Activated naive CD4-positive, alpha-beta T cell (primary cell): ENCODE measurements around the gene TWF2.
"Not testable (repeated sequence)": the region's sequence is repeated elsewhere in the genome, so short reads cannot be mapped to it uniquely, and the experiment has no call there.

Experiments
- DNase-seq, 4 experiments: peaks; one replicate each; lab custom pipeline; 2025; lab: John Stamatoyannopoulos, UW

TWF2 gene

DNA sequence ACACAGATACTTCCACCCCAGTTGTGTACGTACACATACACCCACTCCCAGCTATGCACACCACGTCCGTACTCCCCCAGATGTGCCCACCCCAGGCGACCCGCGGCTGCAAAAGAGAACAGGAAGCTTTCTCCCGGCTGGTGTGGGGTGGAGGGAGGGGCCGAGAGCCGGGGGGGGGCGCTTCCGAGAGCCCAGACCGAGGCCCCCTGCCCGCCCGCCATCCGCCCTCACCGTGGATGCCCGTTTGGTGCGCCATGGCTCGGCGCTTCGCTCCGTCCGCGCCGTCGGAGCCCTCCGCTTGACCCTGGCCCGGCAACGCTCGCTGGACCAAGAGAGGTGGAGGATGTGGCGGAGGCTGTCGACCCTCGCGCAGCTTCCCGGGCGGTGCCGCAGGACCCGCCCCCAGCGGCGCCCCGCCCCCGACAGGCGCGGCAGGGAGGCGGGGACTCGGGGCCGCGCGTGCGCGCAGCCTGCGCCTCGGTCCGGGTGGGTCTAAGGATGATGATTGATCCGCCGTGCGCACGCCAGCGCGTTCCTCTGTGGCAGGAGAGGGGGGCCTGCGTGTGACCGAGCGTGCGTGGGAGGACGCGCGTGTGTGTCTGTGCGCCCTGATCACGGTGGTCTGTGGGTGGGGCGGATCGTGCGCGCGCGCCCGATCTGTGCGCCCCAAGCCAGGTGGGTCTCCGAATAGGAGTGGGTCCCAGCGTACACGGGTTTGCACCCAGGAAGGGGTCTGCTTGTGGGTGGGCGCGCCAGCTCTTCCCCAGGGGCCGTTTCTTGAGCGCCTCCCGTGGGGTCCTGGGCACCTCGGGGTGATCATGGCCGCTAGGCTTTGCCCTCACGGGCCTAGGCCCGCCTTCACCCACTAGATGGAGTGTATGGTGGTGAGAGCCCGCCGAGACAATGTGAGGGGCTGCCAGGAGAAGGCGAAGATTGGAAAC lies at the start of gene TWF2:
TWF2 (minus strand) TSS at position 398 of the 941 bp plus-strand sequence; CDS start at position 256, 142 bp downstream.
- DNase-seq = peak; percentile 64 to 81 (median 72)

DNA sequence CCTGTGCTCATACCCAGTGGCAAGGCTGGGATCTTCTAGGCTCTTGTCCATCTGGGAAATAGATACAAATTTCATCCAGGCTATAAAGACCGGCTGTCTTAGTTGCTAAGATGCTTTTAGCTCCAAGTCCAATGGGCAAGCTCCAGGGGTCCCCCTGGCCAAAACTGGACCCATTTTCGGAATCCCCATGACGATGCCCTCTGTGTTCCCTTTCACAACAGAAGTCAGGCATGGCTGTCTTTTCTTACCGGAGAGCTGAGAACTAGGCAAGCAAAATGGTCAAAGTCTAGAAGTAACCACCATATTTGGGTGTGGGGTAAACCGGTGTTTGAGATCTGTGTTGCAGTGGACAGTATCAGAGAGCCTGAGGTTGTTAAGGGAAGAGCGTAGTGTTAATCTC lies 49.7 kb upstream of the TWF2 start:
- no peak for DNase-seq

DNA sequence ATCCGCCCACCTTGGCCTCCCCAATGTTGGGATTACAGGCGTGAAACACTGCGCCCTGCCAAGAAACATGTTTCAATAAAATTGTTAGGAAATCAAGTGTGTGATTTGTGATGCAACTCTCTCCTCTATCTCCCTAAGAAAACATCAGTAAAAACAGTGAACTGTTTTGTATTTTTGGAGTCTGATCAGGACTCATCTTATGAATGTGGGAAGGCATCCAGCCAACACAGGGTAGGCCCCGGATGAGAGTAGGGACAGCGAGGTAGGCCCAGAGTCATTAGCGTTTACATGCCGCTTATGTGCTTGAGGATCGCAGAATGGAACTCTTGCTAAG lies 47.8 kb upstream of the TWF2 start:
- no peak for DNase-seq

DNA sequence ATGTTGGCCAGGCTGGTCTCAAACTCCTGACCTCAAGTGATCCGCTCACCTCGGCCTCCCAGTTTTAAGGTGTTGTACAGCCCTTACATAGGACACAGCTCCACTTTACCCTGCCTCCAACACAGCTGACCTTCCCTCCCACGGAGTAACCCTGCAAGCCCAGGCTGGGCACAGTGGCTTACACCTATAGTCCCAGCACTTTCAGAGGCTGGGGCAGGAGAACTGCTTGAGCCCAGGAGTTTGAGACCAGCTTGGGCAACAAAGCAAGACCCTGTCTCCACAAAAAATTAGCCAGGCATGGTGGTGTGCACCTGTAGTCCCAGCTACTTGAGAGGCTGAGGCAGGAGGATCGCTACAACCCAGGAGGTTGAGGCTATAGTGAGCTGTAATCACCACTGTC lies 45.1 kb upstream of the TWF2 start:
- DNase-seq = not testable (repeated sequence)

DNA sequence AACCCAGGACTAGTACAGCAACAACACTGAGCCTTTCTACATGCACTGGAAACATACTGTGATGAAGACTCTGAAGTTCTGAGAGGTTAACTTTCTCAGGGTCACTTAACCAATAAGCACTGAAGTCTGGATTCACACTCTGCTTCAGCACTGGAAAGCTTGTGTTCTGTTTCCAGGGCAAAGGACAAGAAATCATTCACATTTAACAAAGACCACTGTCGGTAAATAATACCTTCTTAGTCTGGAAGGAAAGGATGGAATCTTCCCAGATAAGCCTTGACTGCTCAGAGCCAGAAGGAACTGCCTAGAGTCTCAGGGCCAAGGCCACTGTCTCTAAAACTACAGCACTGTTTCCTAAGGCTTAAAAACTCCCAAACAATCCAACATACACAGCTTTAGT lies 44.3 kb upstream of the TWF2 start:
- no peak for DNase-seq

DNA sequence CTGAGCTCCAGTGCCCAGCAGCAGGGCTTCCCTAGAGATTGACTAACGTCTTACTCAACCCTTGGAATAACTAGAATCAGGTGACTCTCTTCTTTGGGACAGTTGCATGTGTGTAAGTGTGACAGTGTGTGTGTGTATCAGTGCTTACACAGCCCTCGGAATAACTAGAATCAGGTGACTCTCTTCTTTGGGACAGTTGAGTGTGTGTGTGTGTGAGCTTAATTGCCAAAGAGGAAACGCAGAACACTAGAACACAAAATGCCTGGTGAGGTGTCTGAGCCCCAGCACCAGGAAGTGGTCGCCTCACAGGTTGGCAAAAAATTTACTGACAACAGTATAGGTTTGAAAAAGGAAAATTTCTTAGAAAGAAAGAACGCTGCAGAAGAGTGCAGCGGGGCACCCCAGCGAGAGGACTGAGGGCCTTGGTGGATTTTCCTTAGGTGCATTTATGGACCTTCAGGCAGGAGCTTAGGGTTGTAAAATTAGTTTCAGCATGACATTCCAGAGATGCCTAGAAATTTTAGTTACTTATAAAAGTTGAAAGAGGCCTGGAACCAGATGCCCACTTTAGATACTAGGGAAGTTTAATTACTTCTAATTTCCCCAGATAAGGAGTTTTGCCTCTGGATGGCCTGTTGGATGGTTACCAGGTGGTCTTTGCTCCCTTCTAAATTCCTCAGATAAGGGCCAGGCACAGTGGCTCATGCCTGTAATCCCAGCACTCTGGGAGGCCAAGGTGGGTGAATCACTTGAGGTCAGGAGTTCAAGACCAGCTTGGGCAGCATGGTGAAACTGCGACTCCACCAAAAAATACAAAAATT lies 43.2 kb upstream of the TWF2 start:
- DNase-seq = peak in 2 of 4 experiments; percentile 12 to 28

DNA sequence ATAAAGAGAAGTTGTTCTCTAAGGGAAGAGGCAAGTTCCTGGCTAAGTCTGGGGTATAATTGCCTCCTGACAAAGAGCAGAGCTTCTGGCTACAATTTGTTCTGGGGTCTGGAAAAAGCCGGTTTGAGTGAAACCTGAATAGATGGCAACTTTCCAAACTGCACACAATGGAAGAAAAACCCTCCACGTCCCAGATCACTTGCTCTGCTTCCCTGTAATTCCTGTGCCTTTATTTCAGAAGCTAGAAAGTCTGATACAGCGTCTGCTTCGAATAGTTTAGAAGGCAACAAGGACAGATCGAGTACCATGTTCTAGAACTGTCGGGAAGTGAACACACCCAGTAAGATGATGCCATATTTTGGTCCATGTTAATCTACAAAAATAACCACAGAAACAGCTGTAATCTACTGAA lies 41.1 kb upstream of the TWF2 start:
- no peak for DNase-seq

DNA sequence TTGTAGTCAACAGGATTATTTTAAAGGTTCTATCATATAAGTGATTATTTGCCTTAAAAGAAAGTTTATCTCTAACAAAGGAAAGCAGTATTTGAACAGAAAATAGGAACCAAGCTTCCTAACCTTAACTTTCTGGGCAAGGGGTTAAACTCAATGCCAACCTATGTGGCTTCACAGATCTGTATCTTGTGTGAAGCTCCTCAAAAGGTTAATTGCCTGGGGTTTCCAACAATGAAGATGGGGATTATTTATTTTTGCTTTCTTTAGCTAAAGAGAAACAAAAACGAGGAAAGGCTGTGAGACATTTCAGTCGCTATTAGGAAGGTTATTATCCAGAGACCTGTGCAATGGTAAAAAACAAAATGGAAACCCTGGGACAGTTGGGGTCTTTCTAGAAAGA lies 40.6 kb upstream of the TWF2 start:
- no peak for DNase-seq

DNA sequence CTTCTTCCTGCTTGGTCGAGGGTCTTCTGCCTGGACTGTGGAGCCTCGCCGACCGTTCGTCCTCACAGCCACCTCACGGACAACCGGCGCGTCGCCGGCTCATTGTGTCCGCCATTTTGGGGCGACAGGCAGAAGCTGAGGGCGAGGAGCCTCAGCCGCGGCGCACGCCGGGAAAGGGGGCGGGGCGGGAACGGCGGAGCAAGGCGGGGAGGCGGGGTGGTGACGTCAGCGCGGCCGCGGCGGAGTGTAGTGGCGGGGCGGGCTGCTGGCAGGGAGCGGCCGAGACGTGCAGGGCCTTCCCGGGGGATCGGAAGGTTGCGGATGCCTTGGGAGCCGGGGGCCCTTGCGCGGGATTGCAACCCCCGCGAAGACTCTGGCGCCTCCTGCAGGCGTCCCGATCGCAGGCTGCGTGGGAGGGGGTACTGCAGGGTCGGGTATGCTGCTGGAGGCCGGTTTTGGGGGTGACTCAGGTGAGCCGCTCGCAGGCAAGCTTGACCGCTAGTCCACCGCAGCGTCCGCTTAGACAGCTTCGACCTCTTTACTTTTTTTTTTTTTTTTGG lies 39.6 kb upstream of the TWF2 start, which contains the start of gene WDR82:
WDR82 (minus strand) TSS at position 140 of the 560 bp plus-strand sequence. CDS start 288 bp downstream, outside the sequence.
- DNase-seq = peak; percentile 92 to 98 (median 94)

DNA sequence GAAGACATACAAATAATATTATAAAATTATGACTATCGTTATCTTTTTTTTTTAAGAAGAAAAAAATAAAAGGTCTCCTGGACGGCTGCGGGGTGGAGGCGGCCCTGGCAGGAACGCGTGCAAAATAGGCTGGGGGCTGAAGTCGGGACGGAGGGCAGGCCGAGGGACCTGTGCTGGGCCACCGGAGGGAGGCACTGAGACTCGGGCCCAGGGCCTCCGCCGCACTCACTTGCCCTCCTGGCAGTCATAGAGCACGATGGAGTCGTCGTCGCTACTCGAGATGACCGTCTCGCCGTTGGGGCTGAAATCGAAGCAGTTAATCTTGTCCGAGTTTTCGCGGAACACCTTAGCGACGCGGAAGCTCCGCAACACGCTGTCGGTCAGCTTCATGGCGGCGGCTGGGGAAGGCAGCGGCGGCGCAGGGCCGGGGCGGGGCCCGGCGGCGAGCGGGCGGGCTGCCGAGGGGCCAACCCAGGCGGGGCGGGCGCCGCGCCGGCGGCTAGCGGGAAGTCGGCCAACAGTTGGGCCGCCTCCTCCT lies 39.1 kb upstream of the TWF2 start:
- peak in 3 of 4 experiments; percentile 71 to 77 (median 71) for DNase-seq

DNA sequence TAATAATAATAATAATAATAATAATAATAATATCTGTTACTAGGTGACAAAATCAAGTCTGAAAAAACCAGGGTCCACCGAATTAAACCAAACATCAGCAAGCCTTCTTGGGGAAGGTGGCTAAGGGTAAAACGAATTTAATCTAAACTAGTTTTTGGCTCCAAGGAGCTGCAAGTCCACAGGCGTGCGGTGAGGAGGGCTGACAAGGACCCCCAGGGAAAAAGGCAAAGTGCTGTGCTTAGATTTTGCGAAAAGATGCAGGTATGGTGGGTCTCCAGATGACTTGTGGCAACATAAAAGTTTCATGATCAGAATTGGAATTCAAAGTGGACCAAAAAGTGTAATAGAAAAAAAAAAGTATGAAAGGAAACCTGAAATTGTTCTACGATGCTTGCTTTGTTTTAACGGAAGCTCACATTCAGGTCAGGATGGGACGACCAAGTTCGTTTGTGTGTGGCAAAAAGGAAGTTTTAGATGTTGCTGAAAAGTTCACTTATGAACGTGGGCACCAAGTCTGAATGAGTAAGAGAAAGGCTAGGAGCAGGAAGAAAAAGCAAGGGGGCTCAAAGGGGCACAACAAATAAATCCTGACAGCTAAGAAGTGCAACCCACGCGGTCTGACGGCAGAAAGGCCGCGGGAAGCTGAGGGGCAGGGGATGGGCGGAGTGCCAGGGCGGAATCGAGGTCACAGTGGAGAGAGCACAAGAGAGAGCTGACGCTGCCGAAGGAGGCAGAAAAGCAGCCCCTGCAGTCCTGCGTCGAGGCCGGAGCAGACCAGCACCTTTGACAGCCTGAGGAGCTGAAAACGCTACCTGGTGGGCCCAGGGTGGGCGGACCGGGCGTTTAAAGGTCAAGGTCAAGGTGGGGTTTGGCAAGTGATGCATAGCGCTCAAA lies 38.4 kb upstream of the TWF2 start:
- peak in 3 of 4 experiments; percentile 33 to 56 (median 47) for DNase-seq

DNA sequence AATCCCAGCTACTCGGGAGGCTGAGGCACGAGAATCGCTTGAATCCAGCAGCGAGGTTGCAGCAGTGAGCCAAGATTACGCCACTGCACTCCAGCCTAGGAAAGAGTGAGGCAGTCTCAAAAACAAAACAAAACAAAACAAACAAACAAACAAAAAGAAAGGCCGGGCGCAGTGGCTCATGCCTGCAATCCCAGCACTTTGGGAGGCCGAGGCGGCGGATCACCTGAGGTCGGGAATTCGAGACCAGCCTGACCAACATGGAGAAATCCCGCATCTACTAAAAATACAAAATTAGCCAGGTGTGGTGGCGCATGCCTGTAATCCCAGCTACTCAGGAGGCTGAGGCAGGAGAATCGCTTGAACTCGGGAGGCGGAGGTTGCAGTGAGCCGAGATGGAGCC lies 35.8 kb upstream of the TWF2 start:
- not testable (repeated sequence) for DNase-seq

DNA sequence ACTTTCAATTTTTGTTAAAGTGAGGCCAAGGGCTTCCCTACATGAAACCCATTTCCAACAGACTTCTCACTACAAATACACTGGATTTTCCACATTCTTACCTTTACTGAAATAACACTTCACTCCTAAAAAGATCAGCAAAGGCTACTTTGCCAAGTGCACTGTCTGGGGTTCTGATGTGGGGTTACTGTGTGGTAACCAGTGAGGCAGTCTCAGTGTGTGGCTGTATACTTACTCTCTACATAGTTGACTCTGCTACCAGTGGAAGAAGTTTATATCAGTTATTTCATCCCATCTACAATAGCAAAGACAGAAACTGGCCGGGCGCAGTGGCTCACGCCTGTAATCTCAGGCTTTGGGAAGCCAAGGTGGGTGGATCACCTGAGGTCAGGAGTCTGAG lies 33.9 kb upstream of the TWF2 start:
- no peak for DNase-seq

DNA sequence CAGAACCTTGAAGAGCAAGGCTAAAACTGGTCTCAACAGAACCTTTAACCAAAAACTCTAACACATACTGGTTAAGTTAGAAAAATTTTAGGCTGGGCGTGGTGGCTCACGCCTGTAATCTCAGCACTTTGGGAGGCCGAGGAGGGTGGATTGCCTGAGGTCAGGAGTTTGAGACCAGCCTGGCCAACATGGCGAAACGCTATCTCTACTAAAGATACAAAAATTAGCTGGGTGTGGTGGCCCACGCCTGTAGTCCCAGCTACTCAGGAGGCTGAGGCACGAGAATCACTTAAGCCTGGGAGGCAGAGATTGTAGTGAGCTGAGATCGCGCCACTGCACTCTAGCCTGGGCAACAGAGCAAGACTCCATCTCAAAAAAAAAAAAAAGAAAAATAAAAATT lies 33.2 kb upstream of the TWF2 start:
- DNase-seq = not testable (repeated sequence)

DNA sequence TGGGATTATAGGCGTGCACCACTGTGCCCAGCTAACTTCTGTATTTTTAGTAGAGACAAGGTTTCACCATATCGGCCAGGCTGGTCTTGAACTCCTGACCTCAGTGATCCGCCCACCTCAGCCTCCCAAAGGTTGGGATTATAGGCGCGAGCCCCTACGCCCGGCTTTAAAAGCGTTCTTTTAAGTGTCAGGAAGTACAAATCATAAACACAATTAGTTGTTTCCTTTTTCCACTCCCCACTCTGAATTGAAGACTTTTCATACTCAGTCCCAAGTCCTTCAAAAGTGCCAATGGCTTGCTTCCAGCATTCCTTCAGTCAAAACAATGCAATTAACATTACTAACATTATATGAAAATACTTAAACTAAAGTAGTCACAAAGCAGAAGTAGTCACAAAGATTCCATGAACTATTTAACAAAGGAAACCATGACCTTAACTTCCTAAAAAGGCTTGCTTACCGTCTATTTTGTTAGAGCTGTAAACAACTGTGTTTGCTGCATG lies 31.3 kb upstream of the TWF2 start:
- DNase-seq = no peak

DNA sequence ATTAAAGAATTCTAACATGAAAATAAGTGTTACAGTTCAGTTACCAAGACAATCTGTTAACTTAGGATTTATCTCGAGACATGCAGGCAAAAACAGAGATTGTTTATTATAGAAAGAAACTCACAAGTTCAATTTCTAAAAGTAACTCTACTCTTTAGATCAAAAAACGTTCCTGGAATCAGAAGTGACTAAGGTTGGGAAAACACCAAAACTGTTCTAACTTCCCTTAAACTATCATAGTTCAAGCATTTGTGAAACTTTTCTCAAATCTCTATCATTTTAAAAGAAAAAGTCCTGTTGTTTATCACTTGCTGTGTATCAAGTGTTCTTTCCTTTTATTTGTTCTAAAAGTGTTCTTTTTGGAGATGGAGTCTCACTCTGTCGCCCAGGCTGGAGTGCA lies 30.8 kb upstream of the TWF2 start:
- no peak for DNase-seq

DNA sequence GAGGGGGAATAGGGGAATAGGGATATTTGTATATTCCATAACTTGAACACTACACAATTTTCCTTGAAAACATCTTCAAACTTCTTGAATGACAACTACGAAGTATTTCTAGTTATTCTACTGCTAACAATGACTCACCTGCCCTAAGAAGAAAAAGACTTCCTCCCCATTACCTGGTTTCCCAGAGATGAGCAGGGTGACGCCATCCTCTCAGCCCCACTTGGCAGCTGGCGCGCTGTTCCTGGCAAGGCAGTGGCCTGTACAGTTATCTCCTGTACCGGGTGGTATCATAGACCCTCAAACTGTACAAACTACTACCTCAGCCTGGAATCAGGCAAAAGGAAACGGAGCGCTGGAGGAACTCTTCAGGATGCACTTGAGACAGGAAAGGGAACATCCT lies 29.1 kb upstream of the TWF2 start:
- peak in 1 of 4 experiments; percentile 55 for DNase-seq

DNA sequence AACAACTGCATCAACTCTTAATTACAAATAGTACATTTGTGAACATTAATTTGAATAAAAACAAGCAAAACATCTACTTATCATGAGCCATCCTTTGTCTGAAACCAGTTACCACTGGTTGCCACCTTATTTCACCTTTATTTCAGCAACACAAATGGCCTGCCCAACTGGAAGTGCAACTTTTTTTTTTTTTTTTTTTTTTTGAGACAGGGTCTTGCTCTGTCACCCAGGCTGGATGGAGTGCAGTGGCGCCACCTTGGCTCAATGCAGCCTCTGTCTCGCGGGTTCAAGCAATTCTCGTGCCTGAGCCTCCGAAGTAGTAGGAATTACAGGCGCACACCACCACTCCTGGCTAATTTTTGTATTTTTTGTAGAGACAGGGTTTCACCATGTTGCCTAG lies 26.4 kb upstream of the TWF2 start:
- DNase-seq = no peak

DNA sequence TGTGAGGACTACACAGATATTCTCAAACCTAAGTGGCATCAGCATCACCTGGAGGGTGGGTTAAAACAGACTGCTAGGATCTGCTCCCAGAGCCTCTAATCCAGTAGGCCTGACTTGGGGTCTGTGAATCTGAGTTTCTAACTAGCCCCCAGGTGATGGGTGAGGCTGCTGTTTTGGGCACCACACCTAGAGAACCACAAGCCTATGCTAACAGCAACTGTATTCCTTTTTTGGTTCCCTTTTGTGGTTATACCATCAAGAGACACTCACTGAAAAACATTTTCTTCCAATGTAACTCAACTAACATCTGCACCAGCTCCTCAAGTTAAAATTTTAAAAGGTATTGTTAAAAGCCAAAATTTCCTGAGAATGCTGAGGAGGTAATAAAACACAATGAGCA lies 23.5 kb upstream of the TWF2 start:
- no peak for DNase-seq

DNA sequence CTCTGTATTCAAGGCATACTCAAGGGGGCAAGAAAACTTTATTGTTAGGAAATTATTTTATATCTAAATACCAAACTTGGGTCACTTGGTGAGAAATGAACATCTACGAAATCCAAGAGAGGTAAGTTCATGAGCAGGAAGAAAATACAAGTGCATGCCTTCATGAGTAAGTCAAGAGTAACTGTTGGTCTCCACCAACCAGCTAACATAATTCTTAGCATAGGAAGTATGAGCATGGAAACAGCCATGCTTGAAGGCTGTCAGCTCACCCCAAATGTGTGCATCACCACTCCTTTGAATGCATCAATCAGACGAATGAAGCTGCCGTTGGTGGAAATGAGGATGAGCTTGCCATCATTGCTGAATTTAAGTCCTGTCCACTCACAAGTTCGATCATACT lies 20.5 kb upstream of the TWF2 start:
- no peak for DNase-seq

DNA sequence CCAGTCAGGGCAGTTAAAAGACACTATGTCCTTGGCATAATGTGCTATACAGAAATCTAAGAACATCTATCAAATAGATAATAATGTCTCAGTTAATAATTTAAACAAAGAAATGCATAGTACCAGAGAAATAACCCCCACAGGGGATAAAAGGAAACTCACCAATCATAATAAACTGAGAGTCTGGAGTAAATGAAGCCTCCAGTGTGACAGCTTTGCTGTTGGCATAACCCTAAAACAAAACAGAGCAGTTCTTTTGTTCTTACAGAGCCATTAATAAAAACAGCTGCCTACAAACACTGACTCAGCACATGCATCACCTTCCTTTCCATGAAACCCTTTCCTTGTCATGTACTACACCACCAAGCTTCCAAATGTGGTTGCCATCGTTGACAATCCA lies 20.1 kb upstream of the TWF2 start:
- no peak for DNase-seq
